ENCODE results near the gene ACSBG1. TPM values are rescaled to one million over a fixed set of nuclear protein-coding genes. Genes with fewer than 3 reads are reported as not detected.

The ACSBG1 gene
- total RNA-seq, 1 donor from 2014 or later, result not detected

GRCh38 chr15:78174401-78174800, 60.0 kb downstream of the ACSBG1 start:
- DNase-seq (ENCODE audit: low spot score, unreplicated experiment), result no peak
- Mint-ChIP-seq H3K27me3 (no peaks in the 10 kb centered on the region), H3K9me3 (ENCODE audit: low read depth) (no peaks in the 10 kb centered on the region), H3K36me3 (ENCODE audit: insufficient read depth) (peaks cover 12% of the 10 kb centered on the region), H3K27ac (no peak overlapping the region), H3K4me1 (ENCODE audit: low read depth) (no peaks in the 10 kb centered on the region), H3K4me3 (ENCODE audit: low read depth) (no peak overlapping the region)
- no peak for TF ChIP-seq CTCF (IDR thresholded peaks at IDR 0.05; ENCODE audit: unreplicated experiment)

GRCh38 chr15:78171864-78172472, 62.4 kb downstream of the ACSBG1 start:
- Mint-ChIP-seq H3K36me3 (ENCODE audit: insufficient read depth) (peaks cover 19% of the 10 kb centered on the region), H3K4me1 (ENCODE audit: low read depth) (no peaks in the 10 kb centered on the region), H3K4me3 (ENCODE audit: low read depth) (no peak overlapping the region), H3K27ac (no peak overlapping the region), H3K27me3 (no peaks in the 10 kb centered on the region), H3K9me3 (ENCODE audit: low read depth) (no peaks in the 10 kb centered on the region)
- DNase-seq (ENCODE audit: low spot score, unreplicated experiment), result no peak
- TF ChIP-seq CTCF (IDR thresholded peaks at IDR 0.05; ENCODE audit: unreplicated experiment), result no peak

GRCh38 chr15:78170848-78171773, 63.3 kb downstream of the ACSBG1 start:
- Mint-ChIP-seq H3K4me3 (ENCODE audit: low read depth) (no peak overlapping the region), H3K4me1 (ENCODE audit: low read depth) (no peaks in the 10 kb centered on the region), H3K36me3 (ENCODE audit: insufficient read depth) (peaks cover 21% of the 10 kb centered on the region), H3K27me3 (no peaks in the 10 kb centered on the region), H3K27ac (no peak overlapping the region), H3K9me3 (ENCODE audit: low read depth) (no peaks in the 10 kb centered on the region)
- TF ChIP-seq CTCF (IDR thresholded peaks at IDR 0.05; ENCODE audit: unreplicated experiment), result no peak
- no peak for DNase-seq (ENCODE audit: low spot score, unreplicated experiment)

GRCh38 chr15:78168608-78169007, 65.8 kb downstream of the ACSBG1 start:
- no peak for DNase-seq (ENCODE audit: low spot score, unreplicated experiment)
- Mint-ChIP-seq H3K9me3 (ENCODE audit: low read depth) (no peaks in the 10 kb centered on the region), H3K4me3 (ENCODE audit: low read depth) (no peak overlapping the region), H3K27ac (peak overlapping the region; percentile 2), H3K27me3 (no peaks in the 10 kb centered on the region), H3K36me3 (ENCODE audit: insufficient read depth) (peaks cover 29% of the 10 kb centered on the region), H3K4me1 (ENCODE audit: low read depth) (no peaks in the 10 kb centered on the region)
- no peak for TF ChIP-seq CTCF (IDR thresholded peaks at IDR 0.05; ENCODE audit: unreplicated experiment)

GRCh38 chr15:78167227-78167888, 67.0 kb downstream of the ACSBG1 start:
- no peaks in the 10 kb centered on the region for H3K4me1 Mint-ChIP-seq (ENCODE audit: low read depth)
- no peak for DNase-seq (ENCODE audit: low spot score, unreplicated experiment)
- H3K36me3 Mint-ChIP-seq (ENCODE audit: insufficient read depth), result peaks cover 28% of the 10 kb centered on the region
- H3K9me3 Mint-ChIP-seq (ENCODE audit: low read depth), result no peaks in the 10 kb centered on the region
- no peak for TF ChIP-seq CTCF (IDR thresholded peaks at IDR 0.05; ENCODE audit: unreplicated experiment)
- no peak overlapping the region for H3K27ac Mint-ChIP-seq
- no peaks in the 10 kb centered on the region for H3K27me3 Mint-ChIP-seq
- H3K4me3 Mint-ChIP-seq (ENCODE audit: low read depth), result no peak overlapping the region
